Activated CD8-positive, alpha-beta memory T cell treated with anti-CD3 and anti-CD28 coated beads for 1 hour (primary cell): ENCODE data around the gene RAMP2.
A peak's percentile ranks its signal among the peaks of the same experiment; 100 is the strongest.

Source experiments
- DNase-seq, 2 donors: peaks; one replicate each; pipeline ENCODE4 v3.0.0-alpha.2; 2020; ENCODE audit warnings: low read depth in 1 of 2; ENCODE audit errors: extremely low read depth in 1 of 2

RAMP2 gene

DNA sequence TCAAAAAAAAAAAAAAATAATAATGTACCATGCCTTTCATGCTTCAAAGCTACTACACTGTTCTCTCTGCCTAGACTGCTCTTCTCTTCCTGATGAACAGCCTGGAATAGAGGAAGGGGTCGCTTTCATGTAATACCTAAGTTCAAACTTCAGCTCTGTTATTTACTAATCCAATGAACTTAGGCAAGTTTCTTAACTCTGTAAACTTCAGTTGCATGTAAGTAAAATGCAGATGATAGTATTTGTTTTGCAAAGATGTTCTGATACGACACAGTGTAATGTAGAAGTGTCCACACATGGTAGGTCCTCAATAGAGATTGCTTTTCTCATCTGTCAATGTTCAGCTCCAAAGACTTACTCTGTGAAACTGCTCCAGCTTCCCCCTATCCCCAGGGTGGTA lies 30.9 kb downstream of the RAMP2 start:
- no peak for DNase-seq

DNA sequence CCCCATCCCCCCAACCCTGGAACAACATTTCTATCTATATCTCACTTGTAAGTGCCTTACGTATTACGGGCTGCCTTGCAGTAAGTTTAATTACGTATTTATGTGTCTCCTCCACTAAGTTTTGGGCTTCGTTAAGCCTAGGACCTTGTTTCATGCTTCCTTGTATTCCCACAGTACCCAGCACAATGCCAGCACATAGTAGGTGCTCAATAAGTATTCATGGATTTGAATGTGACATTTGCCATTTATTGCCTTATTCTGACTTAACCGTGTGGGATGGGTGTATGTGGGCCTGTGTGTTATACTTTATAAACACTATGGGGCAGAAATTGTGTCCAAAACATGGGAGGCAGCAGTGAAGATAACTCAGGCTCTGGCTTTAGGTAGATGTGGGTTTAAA lies 31.5 kb downstream of the RAMP2 start:
- DNase-seq: no peak

DNA sequence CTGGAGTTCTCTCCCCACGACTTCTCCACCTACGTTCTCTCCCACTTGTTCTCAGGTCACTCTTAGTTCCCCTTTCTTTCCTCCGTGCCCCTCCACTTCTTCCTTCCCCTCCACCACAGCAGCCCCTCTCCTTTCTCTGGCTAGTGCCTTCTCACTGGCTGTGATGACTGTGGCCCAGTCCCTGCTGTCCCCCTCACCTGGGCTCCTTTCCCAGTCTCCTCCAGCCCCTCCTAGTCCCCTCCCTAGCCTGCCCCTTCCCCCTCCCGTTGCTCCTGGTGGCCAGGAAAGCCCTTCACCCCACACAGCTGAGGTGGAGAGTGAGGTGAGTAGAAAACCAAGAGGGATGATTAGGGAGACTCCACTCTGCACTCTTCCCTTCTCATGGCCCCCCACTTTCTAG lies 34.0 kb downstream of the RAMP2 start:
- no peak for DNase-seq

DNA sequence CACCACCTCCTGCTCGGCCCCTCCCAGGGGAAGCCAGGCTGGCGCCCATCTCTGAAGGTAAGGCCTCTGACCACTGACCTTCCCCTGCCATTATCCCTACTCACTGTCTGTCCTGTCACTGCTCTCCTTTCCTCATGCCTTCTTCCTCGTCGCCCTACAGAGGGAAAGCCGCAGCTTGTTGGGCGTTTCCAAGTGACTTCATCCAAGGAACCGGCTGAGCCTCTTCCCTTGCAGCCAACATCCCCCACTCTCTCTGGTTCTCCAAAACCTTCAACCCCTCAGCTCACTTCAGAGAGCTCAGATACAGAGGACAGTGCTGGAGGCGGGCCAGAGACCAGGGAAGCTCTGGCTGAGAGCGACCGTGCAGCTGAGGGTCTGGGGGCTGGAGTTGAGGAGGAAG lies 34.4 kb downstream of the RAMP2 start:
- DNase-seq: no peak

DNA sequence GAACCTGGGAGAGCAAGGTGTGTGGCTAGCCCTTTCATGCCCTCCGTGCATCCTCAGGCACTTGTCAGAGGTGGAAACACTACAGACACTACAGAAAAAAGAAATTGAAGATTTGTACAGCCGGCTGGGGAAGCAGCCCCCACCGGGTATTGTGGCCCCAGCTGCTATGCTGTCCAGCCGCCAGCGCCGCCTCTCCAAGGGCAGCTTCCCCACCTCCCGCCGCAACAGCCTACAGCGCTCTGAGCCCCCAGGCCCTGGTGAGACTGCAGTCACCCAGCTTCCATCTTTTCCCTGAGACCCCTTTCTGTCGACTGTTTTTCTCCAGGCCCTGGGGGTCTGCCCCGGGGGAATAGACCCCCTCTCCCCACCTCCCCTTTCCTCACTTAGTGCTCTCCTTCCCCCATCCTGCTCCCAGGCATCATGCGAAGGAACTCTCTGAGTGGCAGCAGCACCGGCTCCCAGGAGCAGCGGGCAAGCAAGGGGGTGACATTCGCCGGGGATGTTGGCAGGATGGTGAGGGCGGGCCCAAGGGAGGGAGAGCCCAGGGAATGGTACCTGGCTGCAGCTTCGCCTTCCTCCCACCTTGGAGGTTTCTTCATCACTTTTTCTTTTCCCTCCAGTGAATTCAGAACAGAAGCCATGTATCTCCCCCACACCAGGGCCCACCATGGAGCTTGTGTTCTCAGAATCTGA lies 35.2 kb downstream of the RAMP2 start:
- DNase-seq: no peak

DNA sequence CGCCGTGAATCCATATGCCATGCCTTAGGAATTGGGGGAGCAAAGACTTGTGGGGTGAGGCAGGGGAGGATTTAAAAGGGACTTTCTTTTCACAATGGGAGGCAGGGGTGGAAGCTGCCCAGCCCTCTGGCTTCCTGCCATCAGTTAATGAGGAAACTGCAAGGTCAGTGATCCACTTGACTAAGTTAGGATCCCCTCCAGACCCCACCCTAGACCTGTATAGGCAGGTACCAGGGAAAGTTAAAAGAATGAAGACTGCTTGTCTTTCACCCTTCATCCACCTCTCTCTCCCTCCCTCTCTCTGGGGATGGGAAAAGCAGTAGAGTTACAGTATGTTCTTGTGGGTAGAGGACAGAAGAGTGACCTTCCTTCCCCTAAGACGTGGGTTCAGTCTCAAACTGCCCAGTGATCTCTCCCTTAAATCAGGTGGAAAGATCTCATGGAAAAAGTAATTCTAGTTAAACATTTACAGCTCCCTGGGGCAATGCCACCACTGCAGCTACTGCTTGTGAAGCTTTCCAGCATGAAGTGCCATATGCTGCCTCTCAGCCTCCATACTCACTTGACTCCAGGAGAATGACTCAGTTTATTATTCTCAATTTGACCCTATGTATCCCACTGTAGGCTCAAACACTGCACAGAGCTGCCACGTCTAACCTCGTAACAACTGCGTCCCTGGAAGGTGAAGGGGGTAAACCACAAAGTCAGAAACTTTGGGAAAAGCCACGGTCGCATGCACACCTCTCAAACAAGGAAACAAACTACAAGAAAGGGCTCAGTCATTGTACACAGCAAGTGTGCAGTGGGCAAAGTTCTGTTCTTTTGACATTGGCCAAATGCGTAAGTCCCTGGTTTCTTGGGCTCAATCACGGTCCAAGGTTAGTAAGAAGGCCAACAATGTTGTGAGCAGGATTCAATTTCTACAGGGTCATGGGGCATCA lies 36.3 kb downstream of the RAMP2 start:
- DNase-seq: no peak

DNA sequence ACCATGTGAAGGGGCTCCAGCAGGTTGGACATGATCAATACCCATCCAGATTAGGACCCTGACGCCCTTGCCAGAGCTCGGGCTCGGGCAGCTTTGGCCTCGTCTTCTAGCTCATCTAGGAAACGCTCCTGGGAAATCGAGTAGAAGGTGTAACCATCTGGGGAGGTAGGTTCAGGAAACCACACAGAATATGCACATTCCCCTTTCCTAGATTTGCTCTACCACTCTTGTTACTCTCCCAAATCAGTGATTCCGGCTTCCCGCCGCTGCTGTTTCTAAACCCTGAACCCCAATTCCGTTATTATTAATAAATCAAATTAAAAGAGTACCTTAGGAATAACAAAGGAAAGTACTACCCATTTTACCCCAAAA lies 37.0 kb downstream of the RAMP2 start:
- DNase-seq: no peak

DNA sequence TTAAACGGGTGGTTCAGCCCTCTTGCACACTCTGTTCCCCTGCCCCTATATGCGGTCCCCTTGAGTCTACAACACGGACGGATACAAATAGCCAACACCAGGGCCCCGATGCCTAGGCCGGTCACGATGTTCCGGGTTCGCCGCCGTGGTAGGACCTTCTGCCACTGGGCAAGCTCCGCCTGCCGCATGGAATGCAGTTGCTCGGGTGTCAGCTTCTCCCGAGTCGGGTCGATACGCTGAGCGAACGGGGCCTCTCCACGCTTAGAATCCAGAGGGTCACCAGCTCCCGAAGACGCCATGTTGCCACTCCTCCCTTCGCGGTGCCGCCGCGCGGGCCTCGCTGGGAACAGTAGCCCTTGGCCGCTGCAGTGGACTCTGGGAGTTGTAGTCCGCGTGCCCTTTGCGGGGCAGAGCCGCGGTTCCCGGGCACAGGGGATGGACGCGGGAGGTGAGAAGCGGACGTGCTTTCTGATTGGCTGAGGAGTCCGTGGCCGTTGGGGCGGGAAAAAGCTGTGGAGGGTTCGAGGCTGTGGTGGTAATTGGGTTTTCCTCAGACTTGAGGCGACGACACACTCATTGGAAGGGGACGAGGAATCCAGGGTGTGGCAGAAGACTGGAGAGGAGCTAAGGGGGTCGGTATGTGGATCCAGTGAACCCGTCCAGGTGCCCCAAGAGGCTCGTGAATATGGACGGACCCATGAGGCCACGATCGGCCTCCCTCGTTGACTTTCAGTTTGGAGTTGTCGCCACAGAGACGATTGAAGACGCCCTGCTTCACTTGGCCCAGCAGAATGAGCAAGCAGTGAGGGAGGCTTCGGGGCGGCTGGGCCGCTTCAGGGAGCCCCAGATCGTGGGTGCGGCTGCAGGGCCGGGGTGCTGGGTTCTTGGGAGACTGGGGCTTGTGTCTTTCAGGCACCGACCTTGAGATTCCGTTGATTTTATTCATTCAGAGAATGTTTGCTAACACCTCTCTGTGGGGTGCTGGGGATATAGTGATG lies 37.7 kb downstream of the RAMP2 start, which contains the start of the genes CNTD1 and COA3:
Gene CNTD1, plus strand, starts transcription at position 479 of the 998 bp plus-strand sequence. Its CDS starts 207 bp downstream, at position 686.
Gene COA3, minus strand, starts transcription at position 322 of the 998 bp plus-strand sequence. Its CDS starts 23 bp downstream, at position 299.
- peak; percentile 21 to 61 for DNase-seq

DNA sequence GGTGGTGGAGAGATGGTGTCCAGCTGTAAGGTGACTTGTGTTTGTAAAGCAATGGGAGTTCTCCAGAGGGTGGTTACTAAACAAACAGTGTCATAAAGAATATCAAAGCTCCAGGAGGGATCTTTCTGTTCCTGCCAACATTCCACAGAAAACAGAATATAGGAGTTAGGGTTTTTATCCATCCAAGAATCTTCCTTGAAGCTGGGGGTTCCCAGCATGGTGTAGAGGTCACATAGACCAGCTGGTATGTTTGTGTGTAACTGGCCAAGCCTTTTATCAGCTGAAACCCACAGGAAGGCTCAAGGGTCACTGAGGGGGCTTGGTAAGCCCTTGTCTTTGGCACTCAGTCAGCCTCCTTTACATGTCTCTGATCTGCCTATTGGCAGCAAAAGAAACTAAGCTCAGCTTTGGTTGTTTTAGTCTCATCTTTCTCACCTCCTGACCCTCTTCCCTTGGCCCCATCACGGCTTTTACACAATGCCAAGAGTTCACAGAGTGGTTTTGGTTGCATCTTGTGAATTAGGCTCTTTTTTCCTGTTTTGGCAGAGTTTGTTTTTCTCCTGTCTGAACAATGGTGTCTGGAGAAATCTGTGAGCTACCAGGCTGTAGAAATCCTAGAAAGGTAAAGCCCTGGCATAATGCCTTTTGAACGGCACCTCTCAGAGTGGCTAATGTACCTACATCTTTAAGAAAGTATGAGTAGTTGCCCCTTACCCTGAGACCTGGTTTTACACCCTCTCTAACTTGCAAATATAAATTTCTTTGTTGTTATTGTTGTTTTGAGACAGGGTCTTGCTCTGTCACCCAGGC lies 42.3 kb downstream of the RAMP2 start:
- no peak for DNase-seq

DNA sequence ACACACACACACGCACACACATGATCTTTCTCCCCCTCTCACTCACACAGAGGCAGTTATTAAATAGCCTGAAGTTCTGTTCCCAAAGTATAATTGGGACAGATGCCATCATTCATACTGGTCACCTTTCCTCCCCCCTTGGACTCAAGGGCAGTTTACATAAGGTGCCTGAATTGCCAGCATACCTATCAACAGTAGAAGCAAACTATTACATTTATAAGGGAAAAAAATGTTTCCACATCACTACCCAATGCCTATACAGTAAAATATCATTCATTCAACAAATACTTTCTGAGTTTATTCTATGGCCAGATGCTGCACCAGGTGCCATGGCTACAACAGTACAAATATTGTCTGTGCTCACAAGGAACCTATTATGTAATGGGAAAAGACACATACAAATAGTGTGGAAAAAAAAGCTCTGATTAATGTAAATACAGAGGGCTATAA lies 43.9 kb downstream of the RAMP2 start:
- no peak for DNase-seq

DNA sequence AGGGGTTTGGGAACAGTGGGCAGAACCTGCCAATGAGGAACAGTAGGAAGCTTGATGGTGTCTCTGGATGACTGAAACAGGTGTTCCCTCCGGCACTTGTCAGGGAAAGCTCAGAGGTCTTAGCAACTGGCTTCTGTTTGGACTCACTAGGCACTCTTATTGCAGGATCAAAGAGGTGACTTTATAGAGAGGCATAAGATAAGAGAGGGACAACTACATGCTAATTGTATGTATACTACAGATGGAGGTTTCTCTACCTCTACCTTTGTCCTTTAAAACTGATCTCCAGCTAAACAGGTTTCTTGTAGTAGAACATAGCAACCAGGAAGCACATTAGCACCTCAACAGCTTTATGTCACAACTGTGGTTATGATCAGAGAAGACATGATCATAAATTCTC lies 45.2 kb downstream of the RAMP2 start:
- no peak for DNase-seq

DNA sequence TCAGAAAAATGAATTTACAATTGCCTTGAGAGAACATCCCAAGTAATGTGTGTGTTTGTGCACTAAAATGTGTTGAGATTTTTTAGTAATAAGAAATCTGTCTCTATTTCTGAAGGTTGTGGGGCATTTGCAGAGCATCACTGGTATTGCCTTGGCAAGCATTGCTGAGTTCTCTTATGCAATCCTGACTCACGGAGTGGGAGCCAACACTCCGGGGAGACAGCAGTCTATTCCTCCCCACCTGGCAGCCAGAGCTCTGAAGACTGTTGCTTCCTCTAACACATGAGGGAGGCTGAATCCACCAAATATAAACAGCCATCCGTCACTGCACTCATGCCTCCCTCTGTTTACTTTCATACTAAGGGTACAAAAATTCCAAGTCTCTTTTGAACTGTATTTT lies 48.2 kb downstream of the RAMP2 start:
- no peak for DNase-seq
